ENCODE results near the gene HK1.

HK1 gene

GRCh38 chr10:69345890-69346474 is 67.7 kb downstream of the HK1 start:
- Histone ChIP-seq H3K79me2 (peaks cover 50% of the 10 kb centered on the region), H3K4me2 (ENCODE audit: low read length) (no peak overlapping the region), H2AFZ (peak overlapping the region; percentile 43), H3K9ac (no peak overlapping the region), H3K36me3 (ENCODE audit: control insufficient read depth, insufficient read depth, low read length) (no peaks in the 10 kb centered on the region), H3K4me3 (ENCODE audit: low read depth, low read length) (no peak overlapping the region), H3K9me3 (ENCODE audit: control insufficient read depth, low read length) (no peaks in the 10 kb centered on the region), H3K27me3 (ENCODE audit: control insufficient read depth, insufficient read depth, low read length) (no peaks in the 10 kb centered on the region), H3K27ac (peak overlapping the region; percentile 70), H3K4me1 (peaks cover 24% of the 10 kb centered on the region)
- TF ChIP-seq, protein P1, sequence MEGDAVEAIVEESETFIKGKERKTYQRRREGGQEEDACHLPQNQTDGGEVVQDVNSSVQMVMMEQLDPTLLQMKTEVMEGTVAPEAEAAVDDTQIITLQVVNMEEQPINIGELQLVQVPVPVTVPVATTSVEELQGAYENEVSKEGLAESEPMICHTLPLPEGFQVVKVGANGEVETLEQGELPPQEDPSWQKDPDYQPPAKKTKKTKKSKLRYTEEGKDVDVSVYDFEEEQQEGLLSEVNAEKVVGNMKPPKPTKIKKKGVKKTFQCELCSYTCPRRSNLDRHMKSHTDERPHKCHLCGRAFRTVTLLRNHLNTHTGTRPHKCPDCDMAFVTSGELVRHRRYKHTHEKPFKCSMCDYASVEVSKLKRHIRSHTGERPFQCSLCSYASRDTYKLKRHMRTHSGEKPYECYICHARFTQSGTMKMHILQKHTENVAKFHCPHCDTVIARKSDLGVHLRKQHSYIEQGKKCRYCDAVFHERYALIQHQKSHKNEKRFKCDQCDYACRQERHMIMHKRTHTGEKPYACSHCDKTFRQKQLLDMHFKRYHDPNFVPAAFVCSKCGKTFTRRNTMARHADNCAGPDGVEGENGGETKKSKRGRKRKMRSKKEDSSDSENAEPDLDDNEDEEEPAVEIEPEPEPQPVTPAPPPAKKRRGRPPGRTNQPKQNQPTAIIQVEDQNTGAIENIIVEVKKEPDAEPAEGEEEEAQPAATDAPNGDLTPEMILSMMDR (IDR thresholded peaks at IDR 0.05) = no peak

DNA sequence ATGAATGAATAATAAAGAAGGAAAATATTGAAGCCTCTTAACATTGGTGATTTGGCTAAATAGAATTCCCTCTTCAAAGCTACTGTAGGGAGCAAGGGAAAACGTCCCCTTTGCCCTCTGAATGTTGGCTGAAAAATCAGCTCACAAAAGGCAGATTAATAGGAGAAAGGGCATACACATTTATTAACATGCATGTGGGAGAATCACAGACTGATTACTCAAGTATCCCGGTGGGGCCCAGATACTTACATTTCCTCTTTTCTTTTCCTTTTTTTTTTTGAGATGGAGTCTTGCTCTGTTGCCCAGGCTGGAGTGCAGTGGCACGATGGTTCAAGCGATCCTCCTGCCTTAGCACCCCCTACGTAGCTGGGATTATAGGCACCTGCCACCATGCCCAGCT is 68.5 kb downstream of the HK1 start:
- no peaks in the 10 kb centered on the region for H3K9me3 ChIP-seq (ENCODE audit: control insufficient read depth, low read length)
- no peak overlapping the region for H3K4me3 ChIP-seq (ENCODE audit: low read depth, low read length)
- no peak overlapping the region for H3K4me2 ChIP-seq (ENCODE audit: low read length)
- H3K27ac ChIP-seq = no peak overlapping the region
- no peak overlapping the region for H2AFZ ChIP-seq
- no peak overlapping the region for H3K9ac ChIP-seq
- H3K4me1 ChIP-seq = peaks cover 24% of the 10 kb centered on the region
- peaks cover 46% of the 10 kb centered on the region for H3K79me2 ChIP-seq
- TF ChIP-seq, protein P1 (IDR thresholded peaks at IDR 0.05) = no peak
- H3K27me3 ChIP-seq (ENCODE audit: control insufficient read depth, insufficient read depth, low read length) = no peaks in the 10 kb centered on the region
- no peaks in the 10 kb centered on the region for H3K36me3 ChIP-seq (ENCODE audit: control insufficient read depth, insufficient read depth, low read length)

- no peaks in the 10 kb centered on the region for H3K27me3 ChIP-seq (ENCODE audit: control insufficient read depth, insufficient read depth, low read length)
- TF ChIP-seq, protein P1 (IDR thresholded peaks at IDR 0.05) = no peak
- H3K27ac ChIP-seq = no peak overlapping the region
These were observed 70.7 kb downstream of the HK1 start for GRCh38 chr10:69348816-69349541.

GRCh38 chr10:69349542-69349888 is 71.2 kb downstream of the HK1 start:
- Histone ChIP-seq H3K36me3 (ENCODE audit: control insufficient read depth, insufficient read depth, low read length) (no peaks in the 10 kb centered on the region), H3K4me2 (ENCODE audit: low read length) (no peak overlapping the region), H3K9ac (no peak overlapping the region), H3K9me3 (ENCODE audit: control insufficient read depth, low read length) (no peaks in the 10 kb centered on the region), H3K27me3 (ENCODE audit: control insufficient read depth, insufficient read depth, low read length) (no peaks in the 10 kb centered on the region), H3K4me1 (peaks cover 17% of the 10 kb centered on the region), H3K4me3 (ENCODE audit: low read depth, low read length) (no peak overlapping the region), H2AFZ (no peak overlapping the region), H3K79me2 (peaks cover 27% of the 10 kb centered on the region), H3K27ac (no peak overlapping the region)
- TF ChIP-seq, protein P1 (IDR thresholded peaks at IDR 0.05) = no peak

More at GRCh38 chr10:69348816-69349541, 70.7 kb downstream of the HK1 start:
- Histone ChIP-seq H3K79me2 (peaks cover 28% of the 10 kb centered on the region), H3K36me3 (ENCODE audit: control insufficient read depth, insufficient read depth, low read length) (no peaks in the 10 kb centered on the region), H3K4me1 (peaks cover 19% of the 10 kb centered on the region), H3K9me3 (ENCODE audit: control insufficient read depth, low read length) (no peaks in the 10 kb centered on the region), H3K4me3 (ENCODE audit: low read depth, low read length) (no peak overlapping the region), H3K9ac (no peak overlapping the region), H3K4me2 (ENCODE audit: low read length) (no peak overlapping the region), H2AFZ (no peak overlapping the region)

DNA sequence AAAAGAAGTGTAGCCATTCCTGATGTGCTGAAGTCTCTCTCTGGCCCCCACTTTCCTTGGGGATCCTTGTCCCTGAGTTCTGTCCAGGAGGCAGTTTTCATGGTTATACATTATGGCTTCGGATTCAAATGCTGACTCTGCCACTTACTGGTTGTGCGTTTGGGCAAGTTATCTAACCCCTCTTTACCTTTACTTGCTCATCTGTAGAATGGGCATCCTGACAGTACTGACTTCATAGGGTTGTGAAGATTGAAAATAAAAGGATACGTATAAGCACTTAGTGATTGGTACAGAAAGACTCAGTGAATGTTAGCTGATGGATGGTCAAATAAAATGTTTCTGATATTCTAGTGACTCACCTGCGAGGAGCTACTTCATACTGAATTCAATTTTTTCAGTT is 73.3 kb downstream of the HK1 start:
- H3K79me2 ChIP-seq = peaks cover 27% of the 10 kb centered on the region
- H3K9me3 ChIP-seq (ENCODE audit: control insufficient read depth, low read length) = no peaks in the 10 kb centered on the region
- TF ChIP-seq, protein P1 (IDR thresholded peaks at IDR 0.05) = no peak
- no peak overlapping the region for H3K9ac ChIP-seq
- no peaks in the 10 kb centered on the region for H3K27me3 ChIP-seq (ENCODE audit: control insufficient read depth, insufficient read depth, low read length)
- H3K4me1 ChIP-seq = no peaks in the 10 kb centered on the region
- no peaks in the 10 kb centered on the region for H3K36me3 ChIP-seq (ENCODE audit: control insufficient read depth, insufficient read depth, low read length)
- no peak overlapping the region for H2AFZ ChIP-seq
- H3K27ac ChIP-seq = no peak overlapping the region
- no peak overlapping the region for H3K4me2 ChIP-seq (ENCODE audit: low read length)
- H3K4me3 ChIP-seq (ENCODE audit: low read depth, low read length) = no peak overlapping the region

Data from parathyroid adenoma (tissue), 2 donors.